Neural cell (in vitro differentiated cells): ENCODE data around the gene STARD7. TPM values are rescaled to one million over a fixed set of nuclear protein-coding genes. Genes with fewer than 3 reads are reported as not detected.

Experiments
- H2AFZ ChIP-seq: fragments of 200-600, 300-800 bp; sonication (generic), shearing (Covaris generic); 2 replicates; pipeline ENCODE4 v1.6.0; 2014; ENCODE audit warnings: low read depth, mild to moderate bottlenecking, antibody characterized with exemption, low read length, moderate library complexity
- H3F3A ChIP-seq: fragments of 200-600 bp; shearing (Covaris generic); 2 replicates; pipeline ENCODE4 v1.6.1; 2016; ENCODE audit warnings: mild to moderate bottlenecking, moderate library complexity, mixed read lengths, antibody characterized with exemption, low read length; ENCODE audit not compliant: insufficient read depth, poor library complexity, severe bottlenecking
- H3K27ac ChIP-seq: fragments of 200-600, 300-800 bp; sonication (generic), shearing (Covaris generic); 2 replicates; pipeline ENCODE4 v1.5.1; 2014; ENCODE audit warnings: mild to moderate bottlenecking, low read length, moderate library complexity
- H3K27me3 ChIP-seq: fragments of 300-800, 200-600 bp; sonication (generic), shearing (Covaris generic); 2 replicates; pipeline ENCODE4 v1.6.0; 2014; ENCODE audit warnings: mild to moderate bottlenecking, low read depth, low read length, moderate library complexity; ENCODE audit not compliant: insufficient read depth
- H3K36me3 ChIP-seq: fragments of 300-800, 200-600 bp; sonication (generic), shearing (Covaris generic); 2 replicates; pipeline ENCODE4 v1.5.1; 2014; ENCODE audit warnings: mild to moderate bottlenecking, antibody characterized with exemption, low read length, moderate library complexity; ENCODE audit not compliant: insufficient read depth
- H3K4me2 ChIP-seq: fragments of 300-800, 200-600 bp; sonication (generic), shearing (Covaris generic); 2 replicates; pipeline ENCODE4 v1.6.0; 2014; ENCODE audit warnings: mild to moderate bottlenecking, low read length
- H3K4me3 ChIP-seq: fragments of 300-800, 200-600 bp; sonication (generic), shearing (Covaris generic); 2 replicates; pipeline ENCODE4 v1.5.1; 2014; ENCODE audit warnings: mild to moderate bottlenecking, low read length, moderate library complexity
- H3K79me2 ChIP-seq: fragments of 200-600 bp; shearing (Covaris generic); replicated peaks from 2 replicates; pipeline ENCODE4 v1.6.0; 2014; ENCODE audit warnings: mild to moderate bottlenecking, low read length, moderate library complexity; ENCODE audit not compliant: insufficient read depth
- H3K9ac ChIP-seq: fragments of 300-800, 200-600 bp; sonication (generic), shearing (Covaris generic); 2 replicates; pipeline ENCODE4 v1.6.1; 2016; ENCODE audit warnings: mild to moderate bottlenecking, low read length, mixed read lengths
- H3K9me2 ChIP-seq: fragments of 200-600 bp; shearing (Covaris generic); 2 replicates; pipeline ENCODE4 v1.6.1; 2016; ENCODE audit warnings: mild to moderate bottlenecking, low read length, mixed read lengths; ENCODE audit not compliant: insufficient read depth
- H3K9me3 ChIP-seq: fragments of 200-600, 300-800 bp; sonication (generic), shearing (Covaris generic); 2 replicates; pipeline ENCODE4 v1.6.1; 2016; ENCODE audit warnings: mild to moderate bottlenecking, mixed run types, low read length, moderate library complexity, mixed read lengths
- H4K20me1 ChIP-seq: fragments of 200-600 bp; shearing (Covaris generic); 2 replicates; pipeline ENCODE4 v1.6.1; 2016; ENCODE audit warnings: mild to moderate bottlenecking, mixed run types; ENCODE audit not compliant: insufficient read depth
- EP300 ChIP-seq: fragments of 450-650 bp; conservative IDR thresholded peaks from 2 replicates; pipeline ENCODE4 v1.6.1; 2014; ENCODE audit warnings: antibody characterized with exemption, mild to moderate bottlenecking, moderate library complexity; ENCODE audit not compliant: poor library complexity, severe bottlenecking
- EZH2 ChIP-seq: fragments of 200-600, 300-800 bp; shearing (Covaris generic), sonication (generic); IDR thresholded peaks from 2 replicates; pipeline ENCODE4 v1.6.1; 2014; ENCODE audit warnings: antibody characterized with exemption, low read length, borderline replicate concordance, mild to moderate bottlenecking; ENCODE audit not compliant: insufficient read depth, poor library complexity, severe bottlenecking
- MXI1 ChIP-seq: fragments of 450-650 bp; conservative IDR thresholded peaks from 2 replicates; pipeline ENCODE4 v1.6.1; 2014; ENCODE audit warnings: antibody characterized with exemption, mild to moderate bottlenecking; ENCODE audit not compliant: poor library complexity, severe bottlenecking
- POLR2AphosphoS5 ChIP-seq: IDR thresholded peaks from 2 replicates; pipeline ENCODE4 v1.6.1; 2012
- RAD21 ChIP-seq: fragments of 450-650 bp; conservative IDR thresholded peaks from 2 replicates; pipeline ENCODE4 v1.6.1; 2014; ENCODE audit warnings: antibody characterized with exemption, mild to moderate bottlenecking, moderate library complexity
- SMC3 ChIP-seq: fragments of 450-650 bp; conservative IDR thresholded peaks from 2 replicates; pipeline ENCODE4 v1.6.1; 2014; ENCODE audit warnings: antibody characterized with exemption, mild to moderate bottlenecking, moderate library complexity; ENCODE audit not compliant: poor library complexity
- TAF1 ChIP-seq: IDR thresholded peaks from 2 replicates; pipeline ENCODE4 v1.6.1; 2012; ENCODE audit warnings: low read depth
- polyA plus RNA-seq: library from polyadenylated mRNA; depleted of rRNA; stranded (reverse); fragments of >200 nt; gene quantifications from 2 replicates; pipeline ENCODE4 v1.2.3, GENCODE V29; 2014
- TF ChIP-seq, protein P1 (sequence below): fragments of 450-650 bp; IDR thresholded peaks from 2 replicates; pipeline ENCODE4 v1.5.1; 2014; ENCODE audit warnings: antibody characterized with exemption, mild to moderate bottlenecking, moderate library complexity; ENCODE audit not compliant: poor library complexity, severe bottlenecking
- TF ChIP-seq, protein P2 (sequence below): IDR thresholded peaks from 2 replicates; pipeline ENCODE4 v1.6.1; 2012; ENCODE audit warnings: borderline replicate concordance

The STARD7 gene
- polyA plus RNA-seq, 1 donor from 2014 or later, result 155 TPM

DNA sequence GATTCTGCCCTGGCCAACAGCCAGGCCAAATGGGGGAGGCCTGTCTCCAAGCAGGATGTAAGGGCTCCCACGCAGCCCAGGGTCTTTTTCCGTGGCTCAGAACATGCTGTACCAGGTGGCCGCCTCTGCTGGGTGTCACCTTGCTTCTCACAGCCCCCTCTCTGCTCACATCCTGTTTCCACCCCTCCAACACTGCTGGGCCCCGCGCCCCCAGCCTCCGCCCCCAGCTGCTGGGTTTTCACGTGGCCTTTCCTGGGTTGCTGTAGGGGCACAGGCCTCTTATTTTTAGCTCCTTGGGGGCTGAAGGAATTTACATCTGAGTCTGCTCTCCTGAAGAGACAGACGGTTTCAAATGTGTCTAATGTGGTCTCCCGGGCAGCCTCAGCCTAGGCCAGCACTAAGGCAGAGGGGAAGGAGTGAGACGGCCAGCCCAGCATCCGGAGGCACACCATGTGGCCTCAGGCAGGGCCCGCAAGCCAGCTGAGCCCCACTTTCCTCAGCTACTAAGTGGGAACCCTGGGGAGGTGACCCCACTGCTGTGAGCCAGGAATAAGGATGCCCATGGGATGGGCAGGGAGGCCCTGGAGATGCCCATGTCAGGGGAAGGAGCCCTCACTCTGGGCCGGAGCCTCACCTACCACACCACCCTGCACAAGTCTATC lies 44.7 kb downstream of the STARD7 start:
- H3K4me2 ChIP-seq, result no peak overlapping the region
- H3K4me3 ChIP-seq, result no peak overlapping the region
- no peak overlapping the region for H3K9ac ChIP-seq
- H4K20me1 ChIP-seq, result no peaks in the 10 kb centered on the region
- H3K27ac ChIP-seq, result no peak overlapping the region
- no peak overlapping the region for H2AFZ ChIP-seq
- no peaks in the 10 kb centered on the region for H3K9me2 ChIP-seq
- TF ChIP-seq EZH2 (no peak), RAD21 (no peak), MXI1 (no peak), SMC3 (no peak), EP300 (no peak), TAF1 (no peak), POLR2AphosphoS5 (no peak)
- TF ChIP-seq, protein P1, sequence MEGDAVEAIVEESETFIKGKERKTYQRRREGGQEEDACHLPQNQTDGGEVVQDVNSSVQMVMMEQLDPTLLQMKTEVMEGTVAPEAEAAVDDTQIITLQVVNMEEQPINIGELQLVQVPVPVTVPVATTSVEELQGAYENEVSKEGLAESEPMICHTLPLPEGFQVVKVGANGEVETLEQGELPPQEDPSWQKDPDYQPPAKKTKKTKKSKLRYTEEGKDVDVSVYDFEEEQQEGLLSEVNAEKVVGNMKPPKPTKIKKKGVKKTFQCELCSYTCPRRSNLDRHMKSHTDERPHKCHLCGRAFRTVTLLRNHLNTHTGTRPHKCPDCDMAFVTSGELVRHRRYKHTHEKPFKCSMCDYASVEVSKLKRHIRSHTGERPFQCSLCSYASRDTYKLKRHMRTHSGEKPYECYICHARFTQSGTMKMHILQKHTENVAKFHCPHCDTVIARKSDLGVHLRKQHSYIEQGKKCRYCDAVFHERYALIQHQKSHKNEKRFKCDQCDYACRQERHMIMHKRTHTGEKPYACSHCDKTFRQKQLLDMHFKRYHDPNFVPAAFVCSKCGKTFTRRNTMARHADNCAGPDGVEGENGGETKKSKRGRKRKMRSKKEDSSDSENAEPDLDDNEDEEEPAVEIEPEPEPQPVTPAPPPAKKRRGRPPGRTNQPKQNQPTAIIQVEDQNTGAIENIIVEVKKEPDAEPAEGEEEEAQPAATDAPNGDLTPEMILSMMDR, result no peak
- TF ChIP-seq, protein P2, sequence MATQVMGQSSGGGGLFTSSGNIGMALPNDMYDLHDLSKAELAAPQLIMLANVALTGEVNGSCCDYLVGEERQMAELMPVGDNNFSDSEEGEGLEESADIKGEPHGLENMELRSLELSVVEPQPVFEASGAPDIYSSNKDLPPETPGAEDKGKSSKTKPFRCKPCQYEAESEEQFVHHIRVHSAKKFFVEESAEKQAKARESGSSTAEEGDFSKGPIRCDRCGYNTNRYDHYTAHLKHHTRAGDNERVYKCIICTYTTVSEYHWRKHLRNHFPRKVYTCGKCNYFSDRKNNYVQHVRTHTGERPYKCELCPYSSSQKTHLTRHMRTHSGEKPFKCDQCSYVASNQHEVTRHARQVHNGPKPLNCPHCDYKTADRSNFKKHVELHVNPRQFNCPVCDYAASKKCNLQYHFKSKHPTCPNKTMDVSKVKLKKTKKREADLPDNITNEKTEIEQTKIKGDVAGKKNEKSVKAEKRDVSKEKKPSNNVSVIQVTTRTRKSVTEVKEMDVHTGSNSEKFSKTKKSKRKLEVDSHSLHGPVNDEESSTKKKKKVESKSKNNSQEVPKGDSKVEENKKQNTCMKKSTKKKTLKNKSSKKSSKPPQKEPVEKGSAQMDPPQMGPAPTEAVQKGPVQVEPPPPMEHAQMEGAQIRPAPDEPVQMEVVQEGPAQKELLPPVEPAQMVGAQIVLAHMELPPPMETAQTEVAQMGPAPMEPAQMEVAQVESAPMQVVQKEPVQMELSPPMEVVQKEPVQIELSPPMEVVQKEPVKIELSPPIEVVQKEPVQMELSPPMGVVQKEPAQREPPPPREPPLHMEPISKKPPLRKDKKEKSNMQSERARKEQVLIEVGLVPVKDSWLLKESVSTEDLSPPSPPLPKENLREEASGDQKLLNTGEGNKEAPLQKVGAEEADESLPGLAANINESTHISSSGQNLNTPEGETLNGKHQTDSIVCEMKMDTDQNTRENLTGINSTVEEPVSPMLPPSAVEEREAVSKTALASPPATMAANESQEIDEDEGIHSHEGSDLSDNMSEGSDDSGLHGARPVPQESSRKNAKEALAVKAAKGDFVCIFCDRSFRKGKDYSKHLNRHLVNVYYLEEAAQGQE, result no peak
- H3K79me2 ChIP-seq, result no peaks in the 10 kb centered on the region
- no peaks in the 10 kb centered on the region for H3K9me3 ChIP-seq
- no peaks in the 10 kb centered on the region for H3F3A ChIP-seq
- no peaks in the 10 kb centered on the region for H3K27me3 ChIP-seq
- H3K36me3 ChIP-seq, result no peaks in the 10 kb centered on the region

DNA sequence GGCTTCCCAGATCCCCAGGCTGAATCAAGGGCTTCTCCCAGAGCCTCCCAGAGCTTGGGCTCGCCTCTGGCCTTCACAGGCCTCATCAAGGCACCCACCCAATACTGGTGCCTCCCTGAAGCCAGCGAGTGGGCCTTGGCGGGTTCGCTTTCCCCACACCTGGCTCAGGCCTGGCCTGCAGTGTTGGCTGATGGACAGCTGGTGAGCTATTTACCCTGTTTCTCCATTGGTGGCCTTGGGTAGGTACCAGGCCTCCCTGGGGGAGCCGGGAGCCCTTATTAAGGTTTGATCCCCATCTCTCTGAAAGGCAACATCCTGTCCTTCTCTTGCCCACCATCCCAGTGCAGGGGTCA lies 45.2 kb downstream of the STARD7 start:
- Histone ChIP-seq H3K27me3 (no peaks in the 10 kb centered on the region), H3F3A (no peaks in the 10 kb centered on the region), H3K9me3 (no peaks in the 10 kb centered on the region), H3K79me2 (no peaks in the 10 kb centered on the region), H2AFZ (no peak overlapping the region), H4K20me1 (no peaks in the 10 kb centered on the region), H3K27ac (no peak overlapping the region), H3K9me2 (no peaks in the 10 kb centered on the region), H3K9ac (no peak overlapping the region), H3K36me3 (no peaks in the 10 kb centered on the region), H3K4me3 (no peak overlapping the region), H3K4me2 (no peak overlapping the region)
- TF ChIP-seq TAF1, result no peak
- TF ChIP-seq, protein P1, result no peak
- TF ChIP-seq POLR2AphosphoS5, result no peak
- TF ChIP-seq, protein P2, result no peak
- no peak for TF ChIP-seq MXI1
- TF ChIP-seq RAD21, result no peak
- TF ChIP-seq EZH2, result no peak
- TF ChIP-seq SMC3, result no peak
- no peak for TF ChIP-seq EP300
